ENCODE results near the gene MAPKAPK2. TPM values are rescaled to one million over a fixed set of nuclear protein-coding genes. Genes with fewer than 3 reads are reported as not detected.
"Not testable (repeated sequence)": the region's sequence is repeated elsewhere in the genome, so short reads cannot be mapped to it uniquely, and the experiment has no call there.

Gene MAPKAPK2
- total RNA-seq, 1 donor from 2014 or later: 24.7 TPM

GRCh38 chr1:206774093-206774492 lies 89.4 kb downstream of the MAPKAPK2 start:
- Mint-ChIP-seq H3K4me3 (no peak overlapping the region), H3K9me3 (peaks cover 2% of the 10 kb centered on the region), H3K27me3 (ENCODE audit: insufficient read depth, low read depth) (no peaks in the 10 kb centered on the region), H3K36me3 (no peaks in the 10 kb centered on the region), H3K27ac (no peak overlapping the region), H3K4me1 (peaks cover 14% of the 10 kb centered on the region)
- H3K4me3 ChIP-seq: no peak overlapping the region
- DNase-seq (ENCODE audit: low spot score): no peak
- H2AFZ ChIP-seq (replicated peaks): no peak overlapping the region
- H3K79me2 ChIP-seq (ENCODE audit: low read depth): no peaks in the 10 kb centered on the region
- no peaks in the 10 kb centered on the region for H3K9me3 ChIP-seq (ENCODE audit: low read depth)
- no peaks in the 10 kb centered on the region for H3F3A ChIP-seq (ENCODE audit: low read depth)
- H3K4me1 ChIP-seq: peaks cover 11% of the 10 kb centered on the region
- no peaks in the 10 kb centered on the region for H3K27me3 ChIP-seq
- no peaks in the 10 kb centered on the region for H4K20me1 ChIP-seq (ENCODE audit: low read depth)
- H3K36me3 ChIP-seq: no peaks in the 10 kb centered on the region
- H3K4me2 ChIP-seq: no peak overlapping the region
- no peak overlapping the region for H3K9ac ChIP-seq
- TF ChIP-seq CTCF (IDR thresholded peaks at IDR 0.05): no peak
- no peak for TF ChIP-seq EZH2 (IDR thresholded peaks at IDR 0.05)
- TF ChIP-seq EZH2phosphoT487 (IDR thresholded peaks at IDR 0.05): no peak
- no peak overlapping the region for H3K27ac ChIP-seq

GRCh38 chr1:206776229-206776628 lies 91.5 kb downstream of the MAPKAPK2 start:
- Histone ChIP-seq H3K9ac (no peak overlapping the region), H3K4me2 (no peak overlapping the region), H3K27ac (no peak overlapping the region), H3K36me3 (no peaks in the 10 kb centered on the region), H4K20me1 (ENCODE audit: low read depth) (no peaks in the 10 kb centered on the region), H3F3A (ENCODE audit: low read depth) (no peaks in the 10 kb centered on the region), H3K27me3 (no peaks in the 10 kb centered on the region), H3K9me3 (ENCODE audit: low read depth) (no peaks in the 10 kb centered on the region), H2AFZ (replicated peaks) (no peak overlapping the region), H3K79me2 (ENCODE audit: low read depth) (no peaks in the 10 kb centered on the region), H3K4me1 (peaks cover 1% of the 10 kb centered on the region), H3K4me3 (no peak overlapping the region)
- no peaks in the 10 kb centered on the region for H3K9me3 Mint-ChIP-seq
- no peak overlapping the region for H3K27ac Mint-ChIP-seq
- H3K27me3 Mint-ChIP-seq (ENCODE audit: insufficient read depth, low read depth): no peaks in the 10 kb centered on the region
- H3K4me1 Mint-ChIP-seq: no peaks in the 10 kb centered on the region
- TF ChIP-seq CTCF (IDR thresholded peaks at IDR 0.05) (no peak), EZH2 (IDR thresholded peaks at IDR 0.05) (no peak), EZH2phosphoT487 (IDR thresholded peaks at IDR 0.05) (no peak)
- DNase-seq (ENCODE audit: low spot score): no peak
- H3K4me3 Mint-ChIP-seq: no peak overlapping the region
- H3K36me3 Mint-ChIP-seq: no peaks in the 10 kb centered on the region

GRCh38 chr1:206778031-206778430 lies 93.3 kb downstream of the MAPKAPK2 start:
- H3K4me2 ChIP-seq: no peak overlapping the region
- no peaks in the 10 kb centered on the region for H3K36me3 ChIP-seq
- Mint-ChIP-seq H3K9me3 (no peaks in the 10 kb centered on the region), H3K27ac (no peak overlapping the region), H3K4me1 (no peaks in the 10 kb centered on the region), H3K27me3 (ENCODE audit: insufficient read depth, low read depth) (peaks cover 2% of the 10 kb centered on the region), H3K4me3 (no peak overlapping the region), H3K36me3 (no peaks in the 10 kb centered on the region)
- no peaks in the 10 kb centered on the region for H4K20me1 ChIP-seq (ENCODE audit: low read depth)
- no peak overlapping the region for H3K4me3 ChIP-seq
- no peak for DNase-seq (ENCODE audit: low spot score)
- no peaks in the 10 kb centered on the region for H3K9me3 ChIP-seq (ENCODE audit: low read depth)
- H3K27me3 ChIP-seq: no peaks in the 10 kb centered on the region
- H3K9ac ChIP-seq: no peak overlapping the region
- H3F3A ChIP-seq (ENCODE audit: low read depth): no peaks in the 10 kb centered on the region
- no peak overlapping the region for H2AFZ ChIP-seq (replicated peaks)
- no peak for TF ChIP-seq CTCF (IDR thresholded peaks at IDR 0.05)
- TF ChIP-seq EZH2phosphoT487 (IDR thresholded peaks at IDR 0.05): no peak
- no peak for TF ChIP-seq EZH2 (IDR thresholded peaks at IDR 0.05)
- H3K4me1 ChIP-seq: no peaks in the 10 kb centered on the region
- H3K27ac ChIP-seq: no peak overlapping the region
- no peaks in the 10 kb centered on the region for H3K79me2 ChIP-seq (ENCODE audit: low read depth)

GRCh38 chr1:206778911-206779310 lies 94.2 kb downstream of the MAPKAPK2 start:
- H3K36me3 ChIP-seq; H4K20me1 ChIP-seq (ENCODE audit: low read depth); H3K4me3 Mint-ChIP-seq; DNase-seq (ENCODE audit: low spot score); H3K27ac Mint-ChIP-seq; H3K4me2 ChIP-seq; H3K4me3 ChIP-seq; H3K27me3 ChIP-seq; H3K4me1 ChIP-seq; H3K4me1 Mint-ChIP-seq; H3K27me3 Mint-ChIP-seq (ENCODE audit: insufficient read depth, low read depth); H3F3A ChIP-seq (ENCODE audit: low read depth); H3K9ac ChIP-seq; H3K36me3 Mint-ChIP-seq; H3K9me3 ChIP-seq (ENCODE audit: low read depth); H3K27ac ChIP-seq; H3K79me2 ChIP-seq (ENCODE audit: low read depth); H3K9me3 Mint-ChIP-seq; H2AFZ ChIP-seq (replicated peaks): not testable (repeated sequence)
